Effector memory CD4-positive, alpha-beta T cell (primary cell): ENCODE results near the gene SHROOM2.

Experiments
- DNase-seq, 3 donors: peaks; one replicate each; pipeline ENCODE4 v3.0.0-alpha.2; 2020
- H3K27ac ChIP-seq: 2 replicates; pipeline ENCODE4 v1.7.0; 2013; ENCODE audit warnings: mild to moderate bottlenecking, low read length, moderate library complexity; ENCODE audit not compliant: insufficient read depth, poor library complexity, severe bottlenecking
- H3K27me3 ChIP-seq: replicated peaks from 2 replicates; pipeline ENCODE4 v1.7.0; 2013; ENCODE audit warnings: mild to moderate bottlenecking, low read length; ENCODE audit not compliant: insufficient read depth, control insufficient read depth, poor library complexity, severe bottlenecking
- H3K36me3 ChIP-seq: 2 replicates; pipeline ENCODE4 v1.7.0; 2013; ENCODE audit warnings: mild to moderate bottlenecking, low read length, moderate library complexity; ENCODE audit not compliant: control insufficient read depth, insufficient read depth
- H3K4me1 ChIP-seq: 2 replicates; pipeline ENCODE4 v1.7.0; 2013; ENCODE audit warnings: low read length, mild to moderate bottlenecking; ENCODE audit not compliant: control insufficient read depth, insufficient read depth, poor library complexity, severe bottlenecking
- H3K4me3 ChIP-seq: 2 replicates; pipeline ENCODE4 v1.7.0; 2013; ENCODE audit warnings: low read length, low read depth, mild to moderate bottlenecking; ENCODE audit not compliant: insufficient read depth, poor library complexity, severe bottlenecking
- H3K9me3 ChIP-seq: 2 replicates; pipeline ENCODE4 v1.7.0; 2013; ENCODE audit warnings: mild to moderate bottlenecking, low read length, moderate library complexity; ENCODE audit not compliant: control insufficient read depth

The SHROOM2 gene

GRCh38 chrX:9926002-9926401, 139.8 kb downstream of the SHROOM2 start:
- H3K4me1 ChIP-seq = no peaks in the 10 kb centered on the region
- no peaks in the 10 kb centered on the region for H3K27me3 ChIP-seq
- H3K9me3 ChIP-seq = no peaks in the 10 kb centered on the region
- no peak overlapping the region for H3K27ac ChIP-seq
- DNase-seq = no peak
- no peak overlapping the region for H3K4me3 ChIP-seq
- no peaks in the 10 kb centered on the region for H3K36me3 ChIP-seq

- no peak for DNase-seq
- Histone ChIP-seq H3K4me1 (no peaks in the 10 kb centered on the region), H3K9me3 (no peaks in the 10 kb centered on the region), H3K4me3 (no peak overlapping the region), H3K27ac (no peak overlapping the region), H3K36me3 (no peaks in the 10 kb centered on the region), H3K27me3 (no peaks in the 10 kb centered on the region)
Observed at GRCh38 chrX:9927698-9928482, 141.7 kb downstream of the SHROOM2 start.

GRCh38 chrX:9935436-9935835, 149.2 kb downstream of the SHROOM2 start:
- H3K27me3 ChIP-seq = peaks cover 4% of the 10 kb centered on the region
- no peaks in the 10 kb centered on the region for H3K4me1 ChIP-seq
- no peak overlapping the region for H3K27ac ChIP-seq
- H3K4me3 ChIP-seq = no peak overlapping the region
- no peaks in the 10 kb centered on the region for H3K9me3 ChIP-seq
- no peak for DNase-seq
- no peaks in the 10 kb centered on the region for H3K36me3 ChIP-seq

GRCh38 chrX:9937761-9938160, 151.5 kb downstream of the SHROOM2 start:
- Histone ChIP-seq H3K36me3 (no peaks in the 10 kb centered on the region), H3K27me3 (peaks cover 4% of the 10 kb centered on the region), H3K27ac (no peak overlapping the region), H3K4me1 (no peaks in the 10 kb centered on the region), H3K9me3 (no peaks in the 10 kb centered on the region), H3K4me3 (no peak overlapping the region)
- DNase-seq = no peak

- no peak for DNase-seq
- Histone ChIP-seq H3K27ac (no peak overlapping the region), H3K27me3 (peaks cover 4% of the 10 kb centered on the region), H3K4me1 (no peaks in the 10 kb centered on the region), H3K4me3 (no peak overlapping the region), H3K9me3 (no peaks in the 10 kb centered on the region), H3K36me3 (no peaks in the 10 kb centered on the region)
Observed at GRCh38 chrX:9938516-9938915, 152.3 kb downstream of the SHROOM2 start.

- DNase-seq = no peak
- Histone ChIP-seq H3K4me3 (no peak overlapping the region), H3K27me3 (peaks cover 4% of the 10 kb centered on the region), H3K9me3 (no peaks in the 10 kb centered on the region), H3K27ac (no peak overlapping the region), H3K36me3 (no peaks in the 10 kb centered on the region), H3K4me1 (no peaks in the 10 kb centered on the region)
Observed at GRCh38 chrX:9940421-9940820, 154.2 kb downstream of the SHROOM2 start.

- no peak overlapping the region for H3K27ac ChIP-seq
- no peak overlapping the region for H3K4me3 ChIP-seq
- no peaks in the 10 kb centered on the region for H3K36me3 ChIP-seq
- no peaks in the 10 kb centered on the region for H3K9me3 ChIP-seq
- peak; percentile 2 to 16 (median 7) for DNase-seq
- H3K4me1 ChIP-seq = no peaks in the 10 kb centered on the region
- peaks cover 4% of the 10 kb centered on the region for H3K27me3 ChIP-seq
Observed at GRCh38 chrX:9942086-9942485, 155.9 kb downstream of the SHROOM2 start.

- Histone ChIP-seq H3K4me3 (no peak overlapping the region), H3K27me3 (peaks cover 4% of the 10 kb centered on the region), H3K27ac (no peak overlapping the region), H3K9me3 (no peaks in the 10 kb centered on the region), H3K4me1 (no peaks in the 10 kb centered on the region), H3K36me3 (no peaks in the 10 kb centered on the region)
- no peak for DNase-seq
Observed at GRCh38 chrX:9943420-9943819, 157.2 kb downstream of the SHROOM2 start.

- DNase-seq = no peak
- no peaks in the 10 kb centered on the region for H3K9me3 ChIP-seq
- H3K4me3 ChIP-seq = no peak overlapping the region
- no peaks in the 10 kb centered on the region for H3K27me3 ChIP-seq
- H3K4me1 ChIP-seq = no peaks in the 10 kb centered on the region
- no peak overlapping the region for H3K27ac ChIP-seq
- H3K36me3 ChIP-seq = no peaks in the 10 kb centered on the region
Observed at GRCh38 chrX:9947131-9947794, 161.0 kb downstream of the SHROOM2 start.

GRCh38 chrX:9948406-9948805, 162.2 kb downstream of the SHROOM2 start:
- no peak overlapping the region for H3K27ac ChIP-seq
- H3K4me3 ChIP-seq = no peak overlapping the region
- H3K27me3 ChIP-seq = no peaks in the 10 kb centered on the region
- DNase-seq = no peak
- H3K9me3 ChIP-seq = no peaks in the 10 kb centered on the region
- no peaks in the 10 kb centered on the region for H3K4me1 ChIP-seq
- no peaks in the 10 kb centered on the region for H3K36me3 ChIP-seq
